NCI-H460 (cell line): ENCODE measurements around the gene KRT72. TPM values are rescaled to one million over a fixed set of nuclear protein-coding genes. Genes with fewer than 3 reads are reported as not detected.

ENCODE experiments used
- DNase-seq: peaks from one replicate; pipeline ENCODE4 v3.0.0-alpha.2; 2016; ENCODE audit warnings: low read depth; ENCODE audit errors: extremely low read depth
- total RNA-seq: library from RNA; depleted of rRNA; stranded (reverse); fragments of >200 nt; shearing (Covaris generic); gene quantifications from 2 replicates; pipeline ENCODE4 v1.2.3, GENCODE V29; 2014; rRNA removed

Gene KRT72
- total RNA-seq, 1 experiment from 2014 or later = not detected

GRCh38 chr12:52551216-52551865, 49.9 kb downstream of the KRT72 start:
- DNase-seq = no peak

DNA sequence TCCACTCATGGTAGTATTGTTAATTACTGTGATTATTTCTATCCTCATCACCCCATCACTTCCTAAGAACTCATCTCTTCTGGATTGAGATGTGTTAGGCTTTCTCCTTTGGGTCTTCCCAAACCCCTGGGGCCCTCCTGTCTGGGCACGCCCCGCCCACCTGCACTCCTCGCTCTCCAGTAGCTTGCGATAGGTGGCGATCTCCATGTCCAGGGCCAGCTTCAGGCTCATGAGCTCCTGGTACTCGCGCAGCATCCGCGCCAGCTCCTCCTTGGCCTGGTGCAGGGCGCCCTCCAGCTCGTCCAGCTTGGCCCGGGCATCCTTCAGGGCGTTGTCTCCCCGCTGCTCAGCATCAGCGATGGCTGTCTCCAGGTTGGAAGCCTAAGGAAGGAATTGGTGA, 55.1 kb downstream of the KRT72 start:
- no peak for DNase-seq

- no peak for DNase-seq
These were observed 57.0 kb downstream of the KRT72 start for GRCh38 chr12:52543985-52544883.

DNA sequence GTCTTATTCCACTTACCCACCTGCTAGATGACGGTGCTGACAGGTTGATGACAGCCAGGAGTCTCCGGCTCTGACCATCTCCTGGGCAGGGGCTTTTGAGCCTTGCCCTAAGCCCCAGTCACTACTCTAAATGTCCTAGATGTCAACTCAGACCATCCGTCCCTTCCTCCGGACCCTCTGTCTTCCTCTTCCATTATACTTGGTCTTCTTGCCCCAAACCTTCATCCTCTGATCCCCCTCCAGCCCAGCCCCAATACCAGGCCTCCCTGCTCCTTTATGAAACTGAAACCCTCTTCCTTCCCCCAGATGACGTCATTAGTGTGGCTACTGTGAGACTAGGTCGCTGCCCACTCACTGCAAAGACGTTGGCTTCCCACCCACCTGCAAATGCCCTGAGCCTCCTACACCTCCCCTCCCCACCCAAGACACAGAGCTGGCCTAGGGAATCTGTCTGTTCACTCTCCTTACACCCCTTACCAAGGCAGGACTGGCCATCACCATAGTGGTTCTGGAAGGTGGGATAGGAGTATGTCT, 58.4 kb downstream of the KRT72 start:
- no peak for DNase-seq

DNA sequence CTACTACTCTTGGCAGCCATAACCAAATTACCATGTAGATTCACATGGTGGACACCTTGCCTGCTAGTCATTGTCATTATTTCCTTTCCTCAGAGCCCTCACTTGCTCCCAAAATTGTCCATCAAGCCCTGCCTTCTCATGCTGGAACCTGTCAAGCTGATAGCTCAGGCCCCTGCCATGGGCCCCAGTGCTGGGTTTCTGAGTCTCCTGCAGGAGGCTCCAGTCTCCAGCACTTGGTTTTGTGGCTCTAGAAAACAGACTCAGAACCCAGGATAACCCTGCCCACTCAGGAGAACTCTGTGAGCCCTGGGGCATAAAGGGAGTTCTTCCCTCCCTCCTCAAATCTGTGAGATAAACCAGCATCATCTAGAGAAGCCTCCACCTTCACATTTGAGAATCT, 59.1 kb downstream of the KRT72 start:
- no peak for DNase-seq

GRCh38 chr12:52541709-52542108, 59.6 kb downstream of the KRT72 start:
- DNase-seq = no peak

DNA sequence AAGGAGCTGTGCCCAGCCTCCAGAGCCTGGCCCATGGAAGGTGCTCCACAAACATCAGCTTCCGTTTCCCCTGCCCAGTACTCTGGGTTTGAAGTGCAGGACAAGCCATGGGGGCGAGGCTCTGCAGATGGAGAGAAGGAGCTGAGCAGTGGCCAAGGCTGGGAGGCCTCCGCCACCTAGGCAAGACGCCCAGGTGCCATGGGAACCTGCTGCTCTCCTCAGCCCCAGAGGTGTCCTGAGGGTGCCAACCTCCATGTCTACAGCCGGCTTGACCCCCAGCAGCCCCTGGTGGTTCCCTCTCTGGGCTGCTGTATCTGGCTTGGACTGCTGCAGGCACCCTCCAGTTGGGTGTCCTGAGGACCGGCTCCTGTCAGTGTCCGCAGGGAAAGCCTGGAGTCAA, 60.7 kb downstream of the KRT72 start:
- no peak for DNase-seq

- no peak for DNase-seq
These were observed 61.5 kb downstream of the KRT72 start for GRCh38 chr12:52539821-52540173.

DNA sequence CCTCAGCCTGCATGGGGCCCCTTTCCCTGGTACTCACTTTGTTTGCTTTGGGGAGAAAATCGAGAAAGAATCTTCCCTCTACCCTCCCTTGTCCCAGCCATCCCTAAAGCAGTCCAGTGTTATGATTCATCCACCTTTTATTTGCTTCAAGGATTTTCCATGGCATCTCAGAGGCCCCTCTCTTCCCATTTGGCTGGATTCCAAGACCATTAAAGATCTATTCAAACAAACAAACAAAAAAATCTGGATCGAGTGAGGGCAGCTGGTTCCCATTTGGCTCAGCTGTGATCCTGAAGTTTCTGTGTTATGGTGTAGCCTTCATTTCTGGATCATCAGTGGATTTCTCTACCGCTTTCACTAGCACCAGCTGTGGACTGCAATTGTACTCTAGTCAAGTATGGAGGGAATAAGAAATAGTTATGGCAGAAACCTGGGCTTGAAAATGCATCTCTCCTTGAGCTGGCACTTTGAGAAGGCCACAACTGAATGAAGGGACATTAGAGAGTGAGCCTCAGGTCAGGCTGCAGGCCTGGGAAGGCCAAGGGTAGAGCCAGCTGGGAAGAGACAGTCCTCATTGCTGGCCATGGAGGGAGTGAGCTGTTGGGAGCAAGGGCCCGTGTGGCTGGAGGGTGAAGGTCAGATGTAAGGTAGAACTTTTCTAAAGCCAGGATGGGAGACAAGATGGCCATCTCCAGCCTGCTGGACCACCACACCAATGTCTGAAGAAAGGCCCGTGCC, 62.0 kb downstream of the KRT72 start:
- DNase-seq = no peak

GRCh38 chr12:52537101-52537500, 64.2 kb downstream of the KRT72 start:
- DNase-seq = no peak

Other genes starting within 250 kb of the KRT72 start
- not detected in 2 replicates for gene KRT85, start 234.0 kb downstream of the KRT72 start, total RNA-seq
- not detected in 2 replicates for gene KRT84, start 215.8 kb downstream of the KRT72 start, total RNA-seq
- not detected in 2 replicates for gene KRT82, start 195.1 kb downstream of the KRT72 start, total RNA-seq
- gene KRT75, start 167.1 kb downstream of the KRT72 start, total RNA-seq = not detected in 2 replicates
- not detected in 2 replicates for gene KRT6B, start 149.3 kb downstream of the KRT72 start, total RNA-seq
- not detected in 2 replicates for gene KRT6C, start 127.7 kb downstream of the KRT72 start, total RNA-seq
- gene KRT6A, start 108.2 kb downstream of the KRT72 start, total RNA-seq = not detected in 2 replicates
- gene KRT5, start 81.1 kb downstream of the KRT72 start, total RNA-seq = not detected in 2 replicates
- not detected in 2 replicates for gene KRT71, start 48.3 kb downstream of the KRT72 start, total RNA-seq
- not detected in 2 replicates for gene KRT74, start 27.6 kb downstream of the KRT72 start, total RNA-seq
- not detected in 2 replicates for gene KRT73, start 17.1 kb upstream of the KRT72 start, total RNA-seq
- gene KRT2, start 50.7 kb upstream of the KRT72 start, total RNA-seq = not detected in 2 replicates
- gene KRT1, start 78.9 kb upstream of the KRT72 start, total RNA-seq = not detected in 2 replicates
- gene KRT77, start 102.1 kb upstream of the KRT72 start, total RNA-seq = not detected in 2 replicates
- gene KRT76, start 175.9 kb upstream of the KRT72 start, total RNA-seq = not detected in 2 replicates
- not detected in 2 replicates for gene KRT3, start 194.7 kb upstream of the KRT72 start, total RNA-seq
- not detected in 2 replicates for gene KRT4, start 212.7 kb upstream of the KRT72 start, total RNA-seq
- gene KRT79, start 232.8 kb upstream of the KRT72 start, total RNA-seq = not detected in 2 replicates
- not detected in 2 replicates for gene KRT78, start 247.5 kb upstream of the KRT72 start, total RNA-seq